Fibroblast of the aortic adventitia (primary cell): ENCODE results near the gene CASK. TPM values are rescaled to one million over a fixed set of nuclear protein-coding genes. Genes with fewer than 3 reads are reported as not detected.

Experiments used
- DNase-seq: peaks from one replicate; pipeline ENCODE4 v3.0.0-alpha.2; 2010; ENCODE audit warnings: low read depth
- H3K4me3 ChIP-seq: 2 replicates; pipeline ENCODE4 v1.5.1; 2011; ENCODE audit warnings: low read depth, mild to moderate bottlenecking, control low read depth, low read length, moderate library complexity
- CTCF ChIP-seq: IDR thresholded peaks from 2 replicates; pipeline ENCODE4 v1.5.1; 2011; ENCODE audit warnings: mild to moderate bottlenecking, low read length, control low read depth, inconsistent platforms; ENCODE audit not compliant: insufficient read depth
- total RNA-seq: library from RNA; depleted of rRNA; stranded (reverse); fragments of >200 nt; gene quantifications from 2 replicates; pipeline ENCODE4 v1.2.3, GENCODE V29; 2012; ENCODE audit warnings: low replicate concordance

CASK gene
- total RNA-seq, 1 donor: 24.9 TPM

- no peak for DNase-seq
- no peak overlapping the region for H3K4me3 ChIP-seq
- TF ChIP-seq CTCF: no peak
These were observed 393.3 kb downstream of the CASK start for GRCh38 chrX:41530085-41530484.

- no peak overlapping the region for H3K4me3 ChIP-seq
- no peak for DNase-seq
- no peak for TF ChIP-seq CTCF
These were observed 394.1 kb downstream of the CASK start for GRCh38 chrX:41529221-41529620.

- TF ChIP-seq CTCF: no peak
- DNase-seq: no peak
- no peak overlapping the region for H3K4me3 ChIP-seq
These were observed 394.6 kb downstream of the CASK start for GRCh38 chrX:41528784-41529183.

GRCh38 chrX:41526925-41527324 lies 396.4 kb downstream of the CASK start:
- no peak overlapping the region for H3K4me3 ChIP-seq
- no peak for TF ChIP-seq CTCF
- no peak for DNase-seq

GRCh38 chrX:41526271-41526670 lies 397.1 kb downstream of the CASK start:
- DNase-seq: no peak
- no peak for TF ChIP-seq CTCF
- no peak overlapping the region for H3K4me3 ChIP-seq

GRCh38 chrX:41522671-41523070 lies 400.7 kb downstream of the CASK start:
- H3K4me3 ChIP-seq: no peak overlapping the region
- DNase-seq: no peak
- TF ChIP-seq CTCF: no peak

GRCh38 chrX:41522081-41522480 lies 401.3 kb downstream of the CASK start:
- no peak for DNase-seq
- H3K4me3 ChIP-seq: no peak overlapping the region
- TF ChIP-seq CTCF: no peak
